GM21576 (cell line): ENCODE data around the gene TNFRSF18.

Source experiments
- ATAC-seq: cut with Tn5 transposase; IDR thresholded peaks from one replicate; pipeline ENCODE4 v1.9.1; 2021; ENCODE audit warnings: mild to moderate bottlenecking, moderate library complexity; ENCODE audit not compliant: unreplicated experiment

Gene TNFRSF18

DNA sequence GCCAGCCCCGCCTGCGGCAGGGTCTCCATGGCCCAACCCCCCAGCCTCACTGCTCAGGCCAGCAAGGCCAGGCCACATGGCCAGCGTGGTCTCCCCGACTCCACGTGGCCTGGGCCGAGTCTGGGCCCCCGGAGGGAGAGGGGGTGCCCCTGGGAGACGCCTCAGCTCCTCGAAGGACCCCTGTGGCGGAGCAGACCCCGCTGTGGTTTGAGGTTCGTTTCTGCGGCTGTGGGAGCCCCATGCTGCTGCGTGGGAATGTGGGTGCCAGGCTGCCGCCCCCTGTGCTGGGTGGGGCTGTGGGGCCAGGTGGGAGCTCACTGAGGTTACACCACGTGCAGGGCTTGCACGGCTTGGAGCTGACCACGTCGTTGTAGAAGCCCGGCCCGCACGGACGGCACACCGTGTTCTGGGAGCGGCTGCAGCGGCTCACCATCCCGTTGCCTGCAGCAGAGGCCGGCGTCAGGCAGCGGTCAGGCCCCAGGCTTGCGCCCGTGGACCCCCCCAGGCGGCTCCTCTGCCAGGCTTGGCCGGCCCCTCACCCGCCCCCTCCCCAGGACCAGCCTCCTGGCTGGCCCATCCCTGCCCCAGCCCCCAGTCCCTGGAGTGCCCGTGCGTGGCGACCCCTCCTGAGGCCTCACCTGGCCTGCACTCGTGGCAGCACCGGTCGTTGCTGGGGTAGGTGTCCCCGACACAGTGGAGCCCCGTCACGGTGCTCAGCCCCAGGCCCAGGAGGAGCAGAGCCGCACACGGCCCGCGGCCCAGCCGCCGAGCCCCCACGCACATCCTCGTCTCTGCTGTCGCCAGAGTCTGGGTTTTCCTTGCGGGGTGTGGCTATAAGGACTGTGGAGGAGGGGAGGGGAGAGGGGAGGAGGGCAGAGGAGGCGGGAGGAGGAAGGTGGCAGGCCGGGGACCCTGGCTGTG is 7.2 kb upstream of the TNFRSF18 start, which contains the start of gene TNFRSF4:
Gene TNFRSF4, minus strand, starts transcription at position 809 of the 921 bp plus-strand sequence. Its CDS starts 26 bp downstream, at position 783.
- no peak for ATAC-seq

DNA sequence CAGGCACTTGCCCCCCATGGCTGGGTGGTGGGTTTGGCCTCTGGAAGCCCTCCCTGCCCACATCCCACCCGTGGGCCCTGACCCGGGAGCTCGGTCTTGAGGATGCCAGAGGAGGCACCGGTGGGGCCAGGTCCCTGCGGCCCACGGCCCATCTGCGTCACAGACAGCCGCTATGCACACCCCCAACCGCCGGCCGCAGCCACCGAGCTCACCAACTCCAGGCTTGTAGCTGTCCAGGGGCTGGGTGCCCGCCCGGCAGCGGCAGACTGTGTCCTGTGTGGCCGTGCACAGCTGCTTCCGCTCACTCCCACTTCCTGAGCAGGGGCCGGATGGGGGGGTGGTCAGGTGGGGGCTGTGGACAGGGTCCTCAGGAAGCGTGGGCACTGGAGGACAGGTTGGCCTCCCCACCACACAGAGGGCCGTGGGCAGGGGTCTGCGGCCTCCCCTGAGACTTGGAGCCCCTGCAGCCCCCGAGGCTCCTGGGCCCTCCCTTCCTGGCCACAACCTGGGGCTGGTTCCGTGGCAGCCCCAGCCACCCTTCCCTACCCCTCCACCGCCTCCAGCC is 6.5 kb upstream of the TNFRSF18 start:
- ATAC-seq, result no peak

DNA sequence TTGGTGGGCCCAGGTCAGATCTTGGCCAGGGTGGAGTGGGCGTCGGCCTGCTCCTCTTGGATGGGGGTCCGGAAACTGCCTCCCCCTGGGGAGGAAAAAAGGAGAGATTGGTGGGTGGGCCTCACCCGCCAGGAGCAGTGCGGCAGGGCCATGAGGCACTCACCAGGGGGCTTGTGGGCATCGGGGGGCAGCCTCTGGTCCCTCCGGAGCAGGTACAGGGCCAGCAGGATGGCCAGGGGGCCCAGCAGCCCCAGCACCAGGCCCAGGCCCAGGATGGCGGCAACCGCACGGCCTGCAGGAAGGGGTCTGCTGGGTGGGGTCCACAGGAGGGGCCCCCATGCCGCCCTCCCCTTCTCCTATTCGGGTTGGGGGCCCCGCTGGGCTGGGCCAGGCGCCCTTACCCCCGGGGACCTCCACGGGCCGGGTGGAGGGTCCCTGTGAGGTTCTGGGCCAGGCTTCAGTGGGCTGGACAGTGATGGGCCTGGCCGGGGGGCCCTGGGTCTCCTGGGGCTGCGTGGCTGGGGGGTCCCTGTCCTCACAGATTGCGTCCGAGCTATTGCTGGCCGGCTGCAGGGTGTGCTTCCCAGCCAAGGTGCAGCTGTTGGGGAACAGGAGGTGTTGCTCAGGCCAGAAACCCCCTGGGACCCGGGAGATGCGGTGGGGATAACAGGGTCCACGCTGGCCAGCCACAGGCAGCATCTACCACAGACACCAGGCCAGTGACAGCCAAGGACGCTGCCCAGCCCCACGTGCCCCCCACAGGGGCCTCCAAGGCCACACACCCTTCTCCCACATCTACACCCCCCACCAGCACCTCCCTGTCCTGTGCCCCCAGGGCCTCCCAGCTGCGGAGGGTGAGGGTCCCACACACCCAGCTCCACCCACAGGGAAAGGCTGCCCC is 5.4 kb upstream of the TNFRSF18 start:
- ATAC-seq, result no peak

DNA sequence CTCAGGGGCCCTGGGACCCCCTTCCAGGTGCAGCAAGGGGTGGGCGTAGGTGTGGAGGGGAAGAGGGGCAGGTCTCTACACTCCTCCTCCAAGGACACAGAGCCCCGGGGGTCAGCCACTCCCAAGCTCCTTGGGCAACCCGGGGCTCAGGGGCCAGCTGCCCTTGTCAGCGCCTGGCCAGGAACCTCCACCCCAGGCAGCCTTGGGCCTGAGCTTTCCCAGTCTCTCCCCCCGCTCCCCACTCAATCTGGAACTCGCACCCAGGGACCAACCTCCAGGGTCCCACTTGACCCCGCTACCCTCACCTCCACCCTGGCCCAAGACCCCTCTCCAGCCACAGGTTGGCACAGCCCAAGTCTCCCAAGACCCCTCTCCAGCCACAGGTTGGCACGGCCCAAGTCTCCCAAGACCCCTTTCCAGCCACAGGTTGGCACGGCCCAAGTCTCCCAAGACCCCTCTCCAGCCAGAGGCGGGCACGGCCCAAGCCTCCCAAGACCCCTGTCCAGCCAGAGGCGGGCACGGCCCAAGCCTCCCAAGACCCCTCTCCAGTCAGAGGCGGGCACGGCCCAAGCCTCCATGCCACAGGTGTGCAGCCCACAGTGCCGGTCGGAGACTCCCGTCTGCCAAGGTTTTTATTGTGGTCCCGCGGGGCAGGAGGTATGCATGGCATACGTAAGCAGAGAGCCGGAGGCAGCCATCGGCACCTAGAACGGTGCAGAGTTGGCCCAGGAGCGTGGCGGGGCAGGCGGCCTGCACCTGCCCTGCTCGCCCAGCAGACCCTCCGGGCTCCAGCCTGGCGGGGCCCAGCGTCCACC is 4.5 kb upstream of the TNFRSF18 start:
- no peak for ATAC-seq

DNA sequence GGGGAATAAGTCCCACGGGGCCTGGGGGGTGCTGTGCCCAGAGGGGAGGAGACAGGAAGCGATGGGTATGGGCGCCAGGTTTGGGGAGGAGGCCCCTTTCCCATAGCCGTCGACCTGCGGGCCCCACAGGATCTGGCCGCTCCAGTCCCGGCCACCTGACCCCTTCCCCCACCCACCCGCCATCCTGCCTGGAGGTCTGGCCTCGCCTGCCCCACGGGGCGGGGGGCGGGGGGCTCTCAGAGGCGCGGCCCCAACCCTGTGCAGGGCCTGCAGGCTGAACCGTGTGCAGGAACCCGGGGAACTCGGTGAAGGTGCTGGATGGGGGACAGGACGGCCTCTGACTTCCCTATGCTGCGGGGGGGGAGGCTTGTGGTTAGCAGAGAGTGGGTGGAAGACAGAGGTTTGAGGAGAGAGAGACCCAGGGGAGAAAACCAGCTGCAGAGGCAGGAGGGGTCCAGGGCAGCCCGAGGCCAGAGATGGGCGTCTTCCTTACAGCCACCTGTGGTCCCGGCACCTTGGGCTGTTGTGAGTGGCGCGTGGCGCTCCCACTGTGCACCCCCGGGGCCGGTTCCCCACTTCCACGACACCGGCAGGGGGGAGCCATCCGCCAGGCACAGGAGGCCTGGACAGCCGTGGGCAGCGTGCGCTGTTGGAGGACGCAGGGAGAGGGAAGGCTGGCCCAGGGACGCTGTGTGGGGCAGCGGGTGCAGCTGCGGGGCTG is 2.5 kb upstream of the TNFRSF18 start:
- ATAC-seq, result no peak

DNA sequence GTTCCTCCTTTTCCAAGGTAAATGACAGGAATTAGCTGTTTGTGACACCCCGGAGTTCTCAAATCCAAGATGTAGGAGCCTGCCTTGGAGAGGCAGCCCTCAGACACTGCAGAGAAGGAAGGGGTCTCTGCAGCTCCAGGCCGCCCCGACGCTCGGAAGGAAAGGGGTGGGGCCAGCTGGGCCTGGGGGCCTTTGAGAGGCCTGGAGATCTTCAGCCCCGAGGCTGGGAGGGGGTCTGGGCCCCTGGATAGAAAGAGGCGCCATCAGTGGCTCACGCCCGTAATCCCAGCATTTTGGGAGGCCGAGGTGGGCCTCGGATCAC is 1.1 kb upstream of the TNFRSF18 start:
- no peak for ATAC-seq

DNA sequence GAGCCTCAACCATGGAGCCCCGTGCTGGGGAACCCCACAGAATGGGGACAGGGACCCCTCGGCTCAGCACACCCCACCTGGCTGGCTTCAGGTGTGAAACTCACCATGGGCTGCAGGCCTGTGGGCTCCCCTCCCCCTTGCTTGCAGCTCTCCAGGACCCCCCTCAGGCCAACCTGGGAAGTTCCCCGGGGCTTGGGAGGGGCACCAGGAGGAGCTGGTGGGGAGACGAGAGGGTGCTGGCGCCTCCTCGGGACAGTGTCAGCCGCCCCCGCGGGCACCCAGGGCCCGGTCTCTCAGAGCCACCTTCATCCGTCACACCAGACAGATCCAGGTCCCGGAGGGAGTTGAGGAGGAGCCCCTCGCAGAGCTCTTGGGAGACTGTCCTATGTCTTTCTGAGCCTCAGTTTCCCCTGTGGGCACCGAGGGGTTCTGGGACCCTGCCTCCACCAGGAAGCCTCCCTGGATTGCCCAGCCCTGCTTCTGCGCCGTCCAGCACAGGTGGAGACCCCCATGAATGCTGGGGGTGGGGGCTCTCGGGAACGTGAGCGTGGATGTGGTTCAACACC is 657 bp upstream of the TNFRSF18 start:
- no peak for ATAC-seq

DNA sequence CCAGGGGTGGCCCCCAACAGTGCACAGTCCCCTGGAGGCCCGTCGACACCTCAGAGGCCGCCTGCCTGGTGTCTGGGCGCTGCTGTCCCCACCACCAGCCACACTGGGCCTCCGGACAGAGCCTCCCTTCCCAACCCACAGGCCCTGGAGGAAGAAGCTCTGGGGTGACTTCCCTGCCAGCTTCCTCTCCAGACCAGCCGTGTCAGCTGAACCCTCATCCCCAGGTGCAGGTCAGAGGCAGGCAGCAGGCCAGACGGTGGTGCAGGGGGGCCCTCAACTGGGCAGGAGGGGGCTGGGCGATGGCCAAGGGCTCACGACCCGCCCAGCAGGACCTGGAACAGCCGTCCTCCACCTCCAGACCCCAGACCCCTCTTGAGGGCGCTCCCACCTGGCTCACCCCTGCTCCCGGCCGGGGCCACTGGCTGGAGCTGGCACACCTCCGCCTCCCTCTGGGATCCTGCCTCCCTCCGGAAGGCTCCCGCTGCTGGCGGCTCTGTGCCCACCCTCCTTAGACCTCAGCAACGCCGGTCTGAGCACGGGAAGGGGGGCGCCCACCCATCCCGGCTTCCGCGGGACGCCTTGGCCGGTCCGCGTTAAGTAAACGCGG is 520 bp downstream of the TNFRSF18 start:
- no peak for ATAC-seq

DNA sequence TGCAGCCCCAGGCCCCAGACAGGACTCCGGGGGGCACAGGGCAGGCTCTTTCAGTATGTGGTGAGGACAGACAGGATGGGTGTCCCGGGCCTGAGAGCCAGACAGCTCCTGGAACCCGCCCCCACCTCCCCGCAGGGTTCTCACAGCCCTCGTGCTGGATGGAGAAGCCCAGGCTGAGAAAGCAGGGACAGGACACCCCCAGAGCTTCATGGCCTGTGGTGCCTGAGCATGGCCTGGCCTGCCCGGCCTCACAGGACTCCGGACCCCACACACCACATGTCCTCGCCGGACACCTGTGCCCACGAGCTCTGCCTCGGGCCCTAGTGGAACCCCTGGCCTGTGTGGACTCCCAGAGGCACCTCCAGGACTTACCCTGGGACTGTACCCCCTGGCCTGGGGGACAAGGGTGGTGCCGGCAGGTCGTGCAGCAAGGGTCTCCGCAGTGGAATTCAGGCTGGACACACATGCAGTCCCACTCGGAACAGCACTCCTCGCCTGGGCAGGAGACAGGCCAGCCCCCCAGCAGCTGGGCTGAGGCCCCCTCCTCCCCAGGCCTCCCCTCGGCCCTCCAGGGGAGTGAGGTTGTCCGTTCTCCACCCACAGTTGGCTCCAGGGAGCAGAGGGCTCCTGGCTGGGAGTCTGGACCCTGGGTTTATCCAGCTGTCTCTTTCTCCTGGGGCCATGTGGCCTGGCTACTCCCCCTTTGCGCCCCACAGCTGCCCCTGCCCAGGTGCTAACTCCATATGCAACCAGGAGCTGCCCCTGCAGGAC is 1.2 kb downstream of the TNFRSF18 start:
- no peak for ATAC-seq

DNA sequence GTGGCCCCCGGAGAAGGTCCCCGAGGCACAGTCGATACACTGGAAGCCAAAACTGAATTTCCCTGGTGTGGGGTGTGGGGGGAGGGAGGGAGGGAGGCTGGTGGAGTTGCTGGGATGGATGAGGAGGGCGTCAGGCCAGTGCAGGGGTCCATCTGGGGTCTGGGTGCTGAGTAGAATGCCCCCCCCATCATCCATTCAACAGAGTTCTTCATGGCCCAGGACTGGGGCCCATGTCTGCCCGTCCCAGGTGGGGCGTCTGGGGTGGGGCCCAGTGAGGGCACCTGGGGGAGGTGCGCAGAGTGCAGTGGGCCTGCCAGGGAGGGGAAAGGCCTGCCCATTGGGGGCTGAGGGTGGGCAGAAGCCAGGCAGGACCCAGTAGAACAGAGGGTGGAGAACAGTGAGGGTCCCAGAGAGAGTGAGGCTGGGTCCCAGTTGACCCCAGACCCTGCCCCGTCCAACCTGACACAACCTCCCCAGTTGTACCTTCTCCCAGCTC is 1.9 kb downstream of the TNFRSF18 start:
- no peak for ATAC-seq

DNA sequence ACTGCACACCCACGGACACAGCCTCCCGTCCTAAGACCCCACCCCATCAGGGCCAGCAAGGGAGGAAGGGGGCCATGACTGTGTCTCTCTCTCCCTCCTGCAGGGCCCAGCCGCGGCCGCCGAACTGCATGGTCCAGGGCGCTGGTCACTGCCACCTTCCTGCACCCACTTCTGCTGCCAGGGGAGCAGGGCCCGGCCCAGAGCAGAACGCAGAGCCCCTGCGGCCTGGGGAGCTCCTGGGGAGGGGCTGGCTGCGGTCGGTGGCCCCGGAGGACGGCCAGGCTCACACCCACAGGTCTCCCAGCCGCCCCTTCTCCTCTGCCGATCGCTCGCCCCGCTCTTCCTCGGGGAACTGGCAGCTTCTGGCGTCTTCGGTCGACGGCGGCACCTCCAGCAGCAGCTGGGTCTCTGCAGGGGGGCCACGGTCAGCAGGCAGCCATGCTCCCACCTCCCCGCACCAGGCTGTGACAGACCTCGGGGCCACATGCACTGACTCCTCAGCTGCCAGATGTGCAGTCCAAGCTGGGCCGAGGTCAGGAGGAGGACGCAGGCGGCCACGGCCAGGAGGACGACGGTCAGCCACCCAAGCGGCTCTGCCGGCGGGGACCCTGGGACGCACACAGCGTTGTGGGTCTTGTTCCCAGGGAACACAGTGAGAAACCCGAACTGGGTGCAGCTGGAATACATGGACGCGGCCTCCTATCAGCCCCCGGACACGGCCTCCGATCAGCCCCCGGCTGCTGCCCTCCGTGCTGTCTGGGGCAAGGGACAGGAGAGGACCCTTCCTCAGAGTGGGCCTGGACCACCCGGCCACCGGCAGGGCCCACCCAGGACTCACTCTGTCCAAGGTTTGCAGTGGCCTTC is 2.6 kb downstream of the TNFRSF18 start:
- no peak for ATAC-seq

DNA sequence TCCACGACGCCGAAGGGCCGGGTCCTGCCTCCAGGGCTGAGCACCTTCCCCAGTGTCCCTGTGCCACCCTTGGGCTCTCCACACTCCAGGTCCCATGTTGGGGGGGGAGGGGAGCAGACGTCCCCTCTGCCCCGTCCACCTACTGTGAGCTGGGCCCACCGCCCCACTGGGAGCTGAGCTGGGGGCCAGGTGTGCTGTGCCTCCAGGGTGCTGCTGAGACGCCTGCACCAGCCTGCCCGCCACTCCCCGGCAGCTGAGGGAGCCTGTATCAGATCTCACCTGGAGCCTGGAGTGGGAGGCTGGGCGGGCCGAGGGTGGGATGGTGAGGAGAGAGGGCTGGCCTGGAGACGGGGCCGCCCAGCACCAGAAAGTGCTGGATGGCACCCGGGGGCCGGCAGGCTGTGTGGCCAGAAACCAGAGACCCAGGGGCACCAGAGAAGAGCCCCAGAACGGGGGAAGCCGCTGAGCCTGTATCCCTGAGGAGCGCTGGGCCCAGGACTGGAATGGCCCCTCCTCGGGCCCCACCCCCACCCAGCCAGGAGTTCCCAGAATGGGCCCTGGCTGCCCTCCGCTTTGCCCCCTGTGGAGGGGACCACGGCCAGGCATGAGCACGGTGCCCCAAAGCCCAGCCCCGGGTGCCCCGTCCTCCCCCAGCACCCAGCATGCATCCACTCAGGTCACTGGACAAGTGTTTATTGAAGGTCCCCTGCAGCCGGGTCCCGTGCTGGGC is 3.4 kb downstream of the TNFRSF18 start:
- ATAC-seq, result no peak

DNA sequence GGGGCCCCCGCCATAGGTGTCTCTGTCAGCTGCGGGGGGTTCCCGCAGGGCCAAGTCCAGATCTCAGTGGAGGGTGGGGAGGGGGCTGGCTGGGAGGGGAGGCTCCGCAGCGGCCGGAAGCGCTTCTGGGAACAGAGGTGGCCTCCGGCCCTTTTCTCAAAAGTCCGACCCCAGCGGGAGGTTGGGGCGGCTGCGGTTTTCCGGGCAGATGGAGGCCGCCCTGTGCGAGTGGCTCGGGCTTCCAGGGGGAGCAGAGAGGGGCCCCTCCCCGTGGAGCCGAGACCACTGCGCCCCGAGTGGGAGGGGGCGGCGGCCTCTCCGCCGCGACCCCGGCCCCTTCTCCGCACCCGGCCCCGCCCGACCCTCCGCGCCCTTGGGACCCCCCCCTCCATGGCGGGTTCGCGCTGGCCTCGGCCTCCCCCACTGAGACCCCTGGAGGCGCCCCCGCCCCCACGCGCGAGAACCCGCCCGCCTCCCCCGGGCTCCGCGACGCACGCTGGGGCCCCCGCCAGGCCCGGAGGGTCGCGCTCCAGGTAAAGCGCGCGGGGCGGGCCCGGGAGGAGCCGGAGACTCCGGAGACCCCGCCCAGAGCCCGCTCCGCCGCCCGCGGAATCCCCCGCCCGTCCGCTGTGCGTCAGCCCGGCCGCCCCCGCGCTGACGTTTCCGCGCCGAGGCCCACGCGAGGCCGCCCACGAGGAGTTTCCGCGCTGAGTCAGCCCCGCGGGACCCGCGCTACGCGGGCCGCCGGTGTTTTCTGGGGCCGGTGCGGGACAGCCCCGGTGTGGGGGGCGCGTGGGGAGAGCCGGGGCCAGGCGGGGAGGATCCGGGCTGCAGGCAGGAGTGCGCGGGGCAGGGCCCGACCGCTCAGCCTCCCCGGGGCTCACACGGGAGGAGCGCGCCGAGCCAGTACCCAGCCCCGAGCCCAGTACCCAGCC is 5.2 kb downstream of the TNFRSF18 start:
- no peak for ATAC-seq

DNA sequence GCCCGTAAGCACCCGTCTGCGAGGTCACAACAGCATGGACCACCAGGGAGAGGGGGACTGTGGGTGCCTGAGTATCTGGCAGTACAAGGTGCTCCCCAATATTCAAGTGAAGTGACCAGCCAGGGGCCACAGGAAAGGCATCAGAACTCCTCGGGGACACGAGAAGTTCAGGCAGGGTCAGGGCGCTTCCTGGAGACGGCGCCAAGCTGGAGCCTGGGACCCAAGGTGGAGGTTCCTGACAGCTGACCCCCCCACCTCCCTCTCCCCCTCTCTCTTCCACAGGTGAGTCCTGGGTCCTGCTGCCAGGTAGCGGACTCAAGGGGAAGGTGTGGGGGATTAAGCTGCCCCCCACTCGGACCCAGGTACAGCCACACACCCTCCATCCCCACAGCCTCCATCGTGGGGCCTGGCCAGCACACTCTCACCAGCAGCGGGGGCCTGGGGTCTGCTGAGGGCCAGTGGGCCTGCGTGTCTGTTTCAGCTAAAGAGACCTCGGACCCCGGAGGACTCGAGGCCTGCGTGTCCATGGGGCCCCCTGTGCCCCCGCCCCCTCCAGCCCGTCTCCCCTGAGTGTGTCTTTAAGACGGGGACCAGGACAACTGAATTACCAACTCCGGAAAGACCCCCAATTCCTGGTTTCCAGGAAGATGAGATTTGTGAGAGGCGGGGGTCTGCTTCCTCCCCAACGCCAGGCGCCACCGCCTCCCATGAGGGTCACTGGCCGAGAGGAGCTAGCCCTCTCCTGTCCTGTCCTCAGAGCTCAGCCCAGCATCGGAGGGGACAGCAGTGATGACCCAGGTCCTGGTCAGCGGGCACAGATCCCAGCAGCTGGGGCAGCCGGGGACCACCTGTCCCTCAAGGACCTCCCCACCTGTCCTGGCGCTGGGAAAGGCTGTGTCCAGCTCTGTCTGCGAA is 6.2 kb downstream of the TNFRSF18 start:
- no peak for ATAC-seq
